ENCODE results near the gene TSPAN5.

GRCh38 chr4:98604723-98605122, 53.7 kb downstream of the TSPAN5 start:
- TF ChIP-seq YY1 (IDR thresholded peaks at IDR 0.05; ENCODE audit: low read depth) (no peak), RXRA (IDR thresholded peaks at IDR 0.05; ENCODE audit: borderline replicate concordance, low read depth) (no peak), POLR2AphosphoS5 (IDR thresholded peaks at IDR 0.05; ENCODE audit: low read depth, low read length) (no peak), RAD21 (IDR thresholded peaks at IDR 0.05; ENCODE audit: low read length) (no peak), CTCF (IDR thresholded peaks at IDR 0.05) (no peak), USF1 (IDR thresholded peaks at IDR 0.05; ENCODE audit: borderline replicate concordance, low read depth) (no peak), EP300 (IDR thresholded peaks at IDR 0.05; ENCODE audit: borderline replicate concordance in 1 of 2, low read depth in 1 of 2, low read length in 1 of 2) (no peak), GABPA (IDR thresholded peaks at IDR 0.05; ENCODE audit: low read depth) (no peak), PBX3 (IDR thresholded peaks at IDR 0.05) (no peak)

Measured in SK-N-SH (cell line).